Measurements from ENCODE around the gene SP6.

SP6 gene

GRCh38 chr17:47879028-47879585, 28.1 kb upstream of the SP6 start:
- no peak for DNase-seq

GRCh38 chr17:47878203-47879027, 27.5 kb upstream of the SP6 start:
- DNase-seq = no peak

GRCh38 chr17:47877368-47878034, 26.5 kb upstream of the SP6 start:
- DNase-seq = no peak

- no peak for DNase-seq
Measured at GRCh38 chr17:47875011-47875985, 24.3 kb upstream of the SP6 start.

GRCh38 chr17:47873200-47874090, 22.5 kb upstream of the SP6 start:
- DNase-seq = no peak

- DNase-seq = no peak
Measured at GRCh38 chr17:47872651-47873161, 21.7 kb upstream of the SP6 start.

- DNase-seq = no peak
Measured at GRCh38 chr17:47872019-47872650, 21.2 kb upstream of the SP6 start.

- no peak for DNase-seq
Measured at GRCh38 chr17:47871048-47871447, 20.1 kb upstream of the SP6 start.

- DNase-seq = no peak
Measured at GRCh38 chr17:47870056-47870455, 19.1 kb upstream of the SP6 start.

GRCh38 chr17:47869114-47869513, 18.2 kb upstream of the SP6 start:
- DNase-seq = no peak

GRCh38 chr17:47867813-47868533, 17.0 kb upstream of the SP6 start:
- no peak for DNase-seq

GRCh38 chr17:47866941-47867340, 16.0 kb upstream of the SP6 start:
- DNase-seq = no peak

GRCh38 chr17:47864791-47865216, 13.8 kb upstream of the SP6 start:
- no peak for DNase-seq

GRCh38 chr17:47862621-47863440, 11.9 kb upstream of the SP6 start:
- DNase-seq = no peak

GRCh38 chr17:47860386-47860785, 9.4 kb upstream of the SP6 start:
- DNase-seq = no peak

- no peak for DNase-seq
Measured at GRCh38 chr17:47857551-47858455, 6.8 kb upstream of the SP6 start.

- no peak for DNase-seq
Measured at GRCh38 chr17:47856830-47857229, 5.9 kb upstream of the SP6 start.

GRCh38 chr17:47855737-47856136, 4.8 kb upstream of the SP6 start:
- no peak for DNase-seq
